Measurements from ENCODE around the gene AIMP1.

AIMP1 gene

DNA sequence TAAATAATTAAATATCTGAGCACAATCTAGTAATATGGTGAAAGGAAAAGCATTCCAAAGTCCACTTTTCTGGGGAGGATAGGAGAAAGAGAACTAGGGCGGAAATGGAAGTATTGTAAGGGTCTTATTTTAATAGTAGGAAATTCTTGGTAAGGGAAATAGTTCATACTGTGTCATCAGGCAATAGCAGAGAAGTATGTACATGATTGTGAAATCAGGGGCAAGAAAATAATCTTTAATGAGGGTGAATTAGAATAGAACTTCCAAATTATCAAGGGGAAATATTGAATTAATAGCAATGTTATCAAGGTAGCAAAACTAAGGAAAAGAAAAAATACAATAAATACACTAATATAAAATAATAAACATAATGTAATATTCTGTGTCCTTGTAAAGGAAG is 37.4 kb downstream of the AIMP1 start:
- H2AK5ac ChIP-seq (ENCODE audit: low read depth, low read length), result no peak overlapping the region
- no peak overlapping the region for H3K4me3 ChIP-seq (ENCODE audit: low read length in 2 of 2)
- H4K8ac ChIP-seq (ENCODE audit: low read depth, low read length), result no peak overlapping the region
- H2BK15ac ChIP-seq (ENCODE audit: low read length), result no peak overlapping the region
- DNase-seq (ENCODE audit: low spot score), result no peak
- no peak overlapping the region for H3K9ac ChIP-seq (ENCODE audit: low read depth, low read length, poor library complexity)
- no peak overlapping the region for H4K91ac ChIP-seq (ENCODE audit: low read depth, low read length, poor library complexity)
- H3K4ac ChIP-seq (ENCODE audit: low read length), result no peak overlapping the region
- H3K27ac ChIP-seq (replicated peaks; ENCODE audit: low read length), result no peak overlapping the region
- H3K4me1 ChIP-seq (ENCODE audit: control insufficient read depth in 2 of 2, insufficient read depth in 1 of 2, low read depth in 1 of 2, low read length in 2 of 2), result no peaks in the 10 kb centered on the region
- WGBS, 2 donors (ENCODE audit: extremely low coverage in 2 of 2, insufficient read length in 2 of 2, insufficient replicate concordance in 1 of 2), result no CpG with 5 or more reads among the region's 1 CpG
- H2BK120ac ChIP-seq (ENCODE audit: low read depth, low read length), result no peak overlapping the region
- H3K36me3 ChIP-seq (replicated peaks in 1 of 2; ENCODE audit: control insufficient read depth in 2 of 2, insufficient read depth in 2 of 2, low read length in 2 of 2), result peaks cover 0 to 3% of the 10 kb centered on the region in 2 donors
- H2BK12ac ChIP-seq (ENCODE audit: low read length), result no peak overlapping the region
- no peaks in the 10 kb centered on the region for H3K79me1 ChIP-seq (ENCODE audit: low read depth, low read length)
- H2BK5ac ChIP-seq (ENCODE audit: low read length), result no peak overlapping the region
- H3K23ac ChIP-seq (ENCODE audit: low read depth, low read length, poor library complexity), result no peak overlapping the region
- H2AFZ ChIP-seq (ENCODE audit: low read length), result no peak overlapping the region
- no peak overlapping the region for H3K14ac ChIP-seq (ENCODE audit: low read length)
- H3K4me2 ChIP-seq (ENCODE audit: insufficient read depth, low read length, poor library complexity, severe bottlenecking), result no peak overlapping the region
- H3K9me3 ChIP-seq (replicated peaks in 1 of 2; ENCODE audit: control insufficient read depth in 2 of 2, insufficient read depth in 1 of 2, low read depth in 1 of 2, low read length in 2 of 2), result no peaks in the 10 kb centered on the region
- no peaks in the 10 kb centered on the region for H3K27me3 ChIP-seq (ENCODE audit: control insufficient read depth in 3 of 3, insufficient read depth in 3 of 3, low read depth in 1 of 3, low read length in 3 of 3)
- H3K18ac ChIP-seq (ENCODE audit: low read length), result no peak overlapping the region

DNA sequence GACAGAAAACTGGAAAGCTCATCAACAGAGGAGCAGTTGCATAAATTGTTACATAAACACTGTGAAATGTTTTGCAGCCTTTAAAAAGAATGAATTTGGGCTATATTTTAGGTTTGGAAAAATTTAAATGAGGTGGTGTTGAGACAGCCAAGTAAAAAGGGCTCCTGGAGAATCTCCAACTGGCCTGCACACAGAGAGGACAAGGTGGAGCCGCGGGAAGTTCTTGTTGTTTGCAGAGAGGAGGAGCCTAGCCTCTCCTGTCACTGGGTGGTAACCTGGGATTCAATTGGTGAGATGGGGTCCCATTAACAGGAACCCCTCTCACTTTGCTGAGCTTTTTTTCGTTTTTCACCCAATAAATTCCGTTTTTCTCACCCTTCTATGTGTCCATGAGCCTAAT is 38.8 kb downstream of the AIMP1 start:
- H3K9me3 ChIP-seq (replicated peaks in 1 of 2; ENCODE audit: control insufficient read depth in 2 of 2, insufficient read depth in 1 of 2, low read depth in 1 of 2, low read length in 2 of 2), result no peaks in the 10 kb centered on the region

DNA sequence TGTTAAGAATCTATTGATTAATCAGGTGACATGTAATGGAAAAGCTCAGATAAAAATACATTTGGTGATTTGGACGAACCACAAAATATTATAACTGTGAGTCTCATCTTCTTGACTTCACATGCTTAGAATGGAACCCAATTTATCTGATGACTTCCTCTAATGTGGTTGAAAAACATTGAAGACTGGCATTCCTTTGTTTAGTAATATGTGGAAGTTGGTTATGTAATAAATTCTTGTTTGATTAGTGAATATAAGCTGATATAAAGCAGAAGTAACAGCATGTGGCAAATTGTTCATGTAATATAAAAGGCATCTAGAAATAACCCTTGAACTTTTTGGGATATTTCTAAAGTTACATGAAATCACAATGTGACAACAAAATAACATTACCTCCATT is 42.5 kb downstream of the AIMP1 start:
- Histone ChIP-seq H3K18ac (ENCODE audit: low read length) (no peak overlapping the region), H3K23ac (ENCODE audit: low read depth, low read length, poor library complexity) (no peak overlapping the region), H2AFZ (ENCODE audit: low read length) (no peak overlapping the region), H3K9ac (ENCODE audit: low read depth, low read length, poor library complexity) (no peak overlapping the region), H3K14ac (ENCODE audit: low read length) (no peak overlapping the region), H2BK12ac (ENCODE audit: low read length) (no peak overlapping the region), H3K4ac (ENCODE audit: low read length) (no peak overlapping the region), H2AK5ac (ENCODE audit: low read depth, low read length) (no peak overlapping the region), H3K4me2 (ENCODE audit: insufficient read depth, low read length, poor library complexity, severe bottlenecking) (no peak overlapping the region), H2BK5ac (ENCODE audit: low read length) (no peak overlapping the region), H3K27ac (replicated peaks; ENCODE audit: low read length) (no peak overlapping the region), H3K27me3 (ENCODE audit: control insufficient read depth in 3 of 3, insufficient read depth in 3 of 3, low read depth in 1 of 3, low read length in 3 of 3) (no peaks in the 10 kb centered on the region), H2BK15ac (ENCODE audit: low read length) (no peak overlapping the region), H2BK120ac (ENCODE audit: low read depth, low read length) (no peak overlapping the region), H3K4me3 (ENCODE audit: low read length in 2 of 2) (no peak overlapping the region), H3K79me1 (ENCODE audit: low read depth, low read length) (no peaks in the 10 kb centered on the region), H4K91ac (ENCODE audit: low read depth, low read length, poor library complexity) (no peak overlapping the region), H3K4me1 (ENCODE audit: control insufficient read depth in 2 of 2, insufficient read depth in 1 of 2, low read depth in 1 of 2, low read length in 2 of 2) (no peaks in the 10 kb centered on the region), H3K9me3 (replicated peaks in 1 of 2; ENCODE audit: control insufficient read depth in 2 of 2, insufficient read depth in 1 of 2, low read depth in 1 of 2, low read length in 2 of 2) (no peaks in the 10 kb centered on the region), H3K36me3 (replicated peaks in 1 of 2; ENCODE audit: control insufficient read depth in 2 of 2, insufficient read depth in 2 of 2, low read length in 2 of 2) (no peaks in the 10 kb centered on the region), H4K8ac (ENCODE audit: low read depth, low read length) (no peak overlapping the region)
- no CpG with 5 or more reads among the region's 1 CpG for WGBS, 2 donors (ENCODE audit: extremely low coverage in 2 of 2, insufficient read length in 2 of 2, insufficient replicate concordance in 1 of 2)
- DNase-seq (ENCODE audit: low spot score), result no peak

More for the DNA sequence above, 38.8 kb downstream of the AIMP1 start:
- Histone ChIP-seq H3K9ac (ENCODE audit: low read depth, low read length, poor library complexity) (no peak overlapping the region), H2BK5ac (ENCODE audit: low read length) (no peak overlapping the region), H3K4me2 (ENCODE audit: insufficient read depth, low read length, poor library complexity, severe bottlenecking) (no peak overlapping the region), H4K8ac (ENCODE audit: low read depth, low read length) (no peak overlapping the region), H2AK5ac (ENCODE audit: low read depth, low read length) (no peak overlapping the region), H4K91ac (ENCODE audit: low read depth, low read length, poor library complexity) (no peak overlapping the region), H2BK15ac (ENCODE audit: low read length) (no peak overlapping the region), H3K36me3 (replicated peaks in 1 of 2; ENCODE audit: control insufficient read depth in 2 of 2, insufficient read depth in 2 of 2, low read length in 2 of 2) (no peaks in the 10 kb centered on the region), H3K4me3 (ENCODE audit: low read length in 2 of 2) (no peak overlapping the region), H3K27ac (replicated peaks; ENCODE audit: low read length) (no peak overlapping the region), H3K23ac (ENCODE audit: low read depth, low read length, poor library complexity) (no peak overlapping the region), H3K27me3 (ENCODE audit: control insufficient read depth in 3 of 3, insufficient read depth in 3 of 3, low read depth in 1 of 3, low read length in 3 of 3) (no peaks in the 10 kb centered on the region), H2AFZ (ENCODE audit: low read length) (no peak overlapping the region), H3K14ac (ENCODE audit: low read length) (no peak overlapping the region), H3K18ac (ENCODE audit: low read length) (no peak overlapping the region), H3K4ac (ENCODE audit: low read length) (no peak overlapping the region), H3K4me1 (ENCODE audit: control insufficient read depth in 2 of 2, insufficient read depth in 1 of 2, low read depth in 1 of 2, low read length in 2 of 2) (no peaks in the 10 kb centered on the region), H2BK120ac (ENCODE audit: low read depth, low read length) (no peak overlapping the region), H2BK12ac (ENCODE audit: low read length) (no peak overlapping the region), H3K79me1 (ENCODE audit: low read depth, low read length) (no peaks in the 10 kb centered on the region)
- no CpG with 5 or more reads among the region's 4 CpGs for WGBS, 2 donors (ENCODE audit: extremely low coverage in 2 of 2, insufficient read length in 2 of 2, insufficient replicate concordance in 1 of 2)
- DNase-seq (ENCODE audit: low spot score), result no peak

DNA sequence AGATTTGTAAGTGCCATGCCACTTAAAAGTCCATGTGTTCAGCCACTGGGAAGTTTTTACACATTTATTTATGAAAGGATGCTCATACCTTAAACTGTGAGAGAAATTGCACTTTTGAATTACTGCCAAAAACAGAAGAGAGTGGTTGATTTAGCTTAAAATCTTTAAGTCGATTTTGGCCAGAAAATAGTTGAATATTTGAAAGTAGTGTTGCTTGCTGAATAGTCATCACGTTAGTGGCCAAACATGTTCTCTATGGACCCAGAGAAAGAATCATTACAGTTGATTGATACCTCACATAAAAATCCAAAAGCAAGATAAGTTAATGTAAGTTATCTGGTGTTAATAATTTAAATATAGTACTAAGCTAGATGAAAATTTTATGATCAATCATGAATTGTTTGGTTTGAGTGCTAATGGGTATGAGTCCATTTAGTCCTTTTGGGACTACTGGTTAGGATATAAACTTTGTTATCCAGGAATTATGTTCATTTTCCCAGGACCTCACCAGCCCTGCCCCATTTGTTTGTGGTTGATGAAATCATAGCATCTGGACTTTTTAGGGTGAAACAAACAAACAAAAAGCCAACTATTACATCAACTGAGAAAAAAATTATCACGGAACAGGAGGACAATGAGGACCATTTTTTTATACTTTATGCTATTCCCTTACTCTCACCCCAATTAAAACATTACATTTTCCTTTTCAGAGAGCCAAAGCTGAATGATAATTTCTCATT is 45.9 kb downstream of the AIMP1 start:
- Histone ChIP-seq H3K18ac (ENCODE audit: low read length) (no peak overlapping the region), H3K4me1 (ENCODE audit: control insufficient read depth in 2 of 2, insufficient read depth in 1 of 2, low read depth in 1 of 2, low read length in 2 of 2) (peaks cover 0 to 7% of the 10 kb centered on the region in 2 donors), H3K9me3 (replicated peaks in 1 of 2; ENCODE audit: control insufficient read depth in 2 of 2, insufficient read depth in 1 of 2, low read depth in 1 of 2, low read length in 2 of 2) (no peaks in the 10 kb centered on the region), H2AK5ac (ENCODE audit: low read depth, low read length) (no peak overlapping the region), H3K4ac (ENCODE audit: low read length) (no peak overlapping the region), H3K4me2 (ENCODE audit: insufficient read depth, low read length, poor library complexity, severe bottlenecking) (no peak overlapping the region), H3K9ac (ENCODE audit: low read depth, low read length, poor library complexity) (no peak overlapping the region), H2BK120ac (ENCODE audit: low read depth, low read length) (no peak overlapping the region), H2BK12ac (ENCODE audit: low read length) (no peak overlapping the region), H3K27me3 (ENCODE audit: control insufficient read depth in 3 of 3, insufficient read depth in 3 of 3, low read depth in 1 of 3, low read length in 3 of 3) (no peaks in the 10 kb centered on the region), H3K27ac (replicated peaks; ENCODE audit: low read length) (no peak overlapping the region), H2AFZ (ENCODE audit: low read length) (no peak overlapping the region), H3K4me3 (ENCODE audit: low read length in 2 of 2) (no peak overlapping the region), H4K8ac (ENCODE audit: low read depth, low read length) (no peak overlapping the region), H4K91ac (ENCODE audit: low read depth, low read length, poor library complexity) (no peak overlapping the region), H3K36me3 (replicated peaks in 1 of 2; ENCODE audit: control insufficient read depth in 2 of 2, insufficient read depth in 2 of 2, low read length in 2 of 2) (no peaks in the 10 kb centered on the region), H3K23ac (ENCODE audit: low read depth, low read length, poor library complexity) (no peak overlapping the region), H3K14ac (ENCODE audit: low read length) (no peak overlapping the region), H2BK5ac (ENCODE audit: low read length) (no peak overlapping the region), H2BK15ac (ENCODE audit: low read length) (no peak overlapping the region), H3K79me1 (ENCODE audit: low read depth, low read length) (no peaks in the 10 kb centered on the region)
- WGBS, 2 donors (ENCODE audit: extremely low coverage in 2 of 2, insufficient read length in 2 of 2, insufficient replicate concordance in 1 of 2), result no CpG with 5 or more reads among the region's 3 CpGs
- no peak for DNase-seq (ENCODE audit: low spot score)
